Loucy (cell line): ENCODE data around the gene NHEJ1.

Experiments
- H2AFZ ChIP-seq: fragments of 200-600 bp; sonication (generic); 2 replicates; pipeline ENCODE4 v1.6.0; 2016; ENCODE audit warnings: antibody characterized with exemption, mild to moderate bottlenecking, low read length, moderate library complexity
- H3F3A ChIP-seq: fragments of 200-600 bp; 2 replicates; pipeline ENCODE4 v1.6.0; 2016; ENCODE audit warnings: antibody characterized with exemption, low read depth, mild to moderate bottlenecking
- H3K27me3 ChIP-seq: fragments of 200-600 bp; sonication (generic); 2 replicates; pipeline ENCODE4 v1.6.1; 2014; ENCODE audit warnings: low read length, mild to moderate bottlenecking; ENCODE audit not compliant: insufficient read depth, poor library complexity, severe bottlenecking
- H3K36me3 ChIP-seq: fragments of 200-600 bp; sonication (generic); 2 replicates; pipeline ENCODE4 v1.6.1; 2016; ENCODE audit warnings: low read length; ENCODE audit not compliant: insufficient read depth
- H3K4me1 ChIP-seq: fragments of 200-600 bp; sonication (generic); 2 replicates; pipeline ENCODE4 v1.5.1; 2014; ENCODE audit warnings: low read length, mild to moderate bottlenecking; ENCODE audit not compliant: insufficient read depth, poor library complexity, severe bottlenecking
- H3K4me2 ChIP-seq: fragments of 200-600 bp; sonication (generic); 2 replicates; pipeline ENCODE4 v1.6.0; 2014; ENCODE audit warnings: antibody characterized with exemption, low read length, low read depth, mild to moderate bottlenecking; ENCODE audit not compliant: poor library complexity, severe bottlenecking
- H3K4me3 ChIP-seq: fragments of 200-600 bp; sonication (generic); 2 replicates; pipeline ENCODE4 v1.5.1; 2014; ENCODE audit warnings: low read length, mild to moderate bottlenecking, mixed read lengths; ENCODE audit not compliant: poor library complexity, severe bottlenecking
- H3K79me2 ChIP-seq: fragments of 200-600 bp; sonication (generic); 2 replicates; pipeline ENCODE4 v1.6.1; 2014; ENCODE audit warnings: low read length; ENCODE audit not compliant: insufficient read depth
- H3K9ac ChIP-seq: fragments of 200-600 bp; sonication (generic); 2 replicates; pipeline ENCODE4 v1.6.0; 2014; ENCODE audit warnings: mild to moderate bottlenecking, low read depth, low read length, moderate library complexity; ENCODE audit not compliant: poor library complexity, severe bottlenecking
- H3K9me2 ChIP-seq: fragments of 200-600 bp; sonication (generic); replicated peaks from 2 replicates; pipeline ENCODE4 v1.6.1; 2016; ENCODE audit warnings: low read depth, low read length, mixed read lengths
- H3K9me3 ChIP-seq: fragments of 200-600 bp; sonication (generic); 2 replicates; pipeline ENCODE4 v1.6.1; 2014; ENCODE audit warnings: mild to moderate bottlenecking, antibody characterized with exemption, low read length, low read depth; ENCODE audit not compliant: insufficient read depth
- H4K20me1 ChIP-seq: fragments of 200-600 bp; sonication (generic); 2 replicates; pipeline ENCODE4 v1.6.0; 2014; ENCODE audit warnings: antibody characterized with exemption, low read length, mild to moderate bottlenecking; ENCODE audit not compliant: insufficient read depth, poor library complexity, severe bottlenecking
- CTCF ChIP-seq: fragments of 200-600 bp; sonication (generic); conservative IDR thresholded peaks from 2 replicates; pipeline ENCODE4 v1.5.1; 2014; ENCODE audit warnings: mild to moderate bottlenecking, antibody characterized with exemption, low read length
- EZH2phosphoT487 ChIP-seq: fragments of 200-600 bp; IDR thresholded peaks from 2 replicates; pipeline ENCODE4 v1.6.1; 2018; ENCODE audit warnings: antibody characterized with exemption, mild to moderate bottlenecking, moderate library complexity, borderline replicate concordance

The NHEJ1 gene

GRCh38 chr2:219065484-219065883 lies 95.1 kb downstream of the NHEJ1 start:
- Histone ChIP-seq H2AFZ (no peak overlapping the region), H3K4me3 (no peak overlapping the region), H3K9me2 (no peaks in the 10 kb centered on the region), H4K20me1 (no peaks in the 10 kb centered on the region), H3K9ac (no peak overlapping the region), H3K27me3 (no peaks in the 10 kb centered on the region), H3K9me3 (no peaks in the 10 kb centered on the region), H3K4me2 (no peak overlapping the region), H3K4me1 (no peaks in the 10 kb centered on the region), H3K36me3 (no peaks in the 10 kb centered on the region), H3K79me2 (no peaks in the 10 kb centered on the region), H3F3A (no peaks in the 10 kb centered on the region)
- TF ChIP-seq EZH2phosphoT487 = no peak
- no peak for TF ChIP-seq CTCF

GRCh38 chr2:219062081-219062480 lies 98.5 kb downstream of the NHEJ1 start:
- Histone ChIP-seq H3K9me3 (no peaks in the 10 kb centered on the region), H3K27me3 (no peaks in the 10 kb centered on the region), H4K20me1 (no peaks in the 10 kb centered on the region), H3K4me3 (no peak overlapping the region), H3K4me1 (no peaks in the 10 kb centered on the region), H3K9me2 (no peaks in the 10 kb centered on the region), H3K4me2 (no peak overlapping the region), H3K9ac (no peak overlapping the region), H3F3A (no peaks in the 10 kb centered on the region), H3K79me2 (no peaks in the 10 kb centered on the region), H3K36me3 (no peaks in the 10 kb centered on the region), H2AFZ (no peak overlapping the region)
- TF ChIP-seq EZH2phosphoT487 (no peak), CTCF (no peak)

DNA sequence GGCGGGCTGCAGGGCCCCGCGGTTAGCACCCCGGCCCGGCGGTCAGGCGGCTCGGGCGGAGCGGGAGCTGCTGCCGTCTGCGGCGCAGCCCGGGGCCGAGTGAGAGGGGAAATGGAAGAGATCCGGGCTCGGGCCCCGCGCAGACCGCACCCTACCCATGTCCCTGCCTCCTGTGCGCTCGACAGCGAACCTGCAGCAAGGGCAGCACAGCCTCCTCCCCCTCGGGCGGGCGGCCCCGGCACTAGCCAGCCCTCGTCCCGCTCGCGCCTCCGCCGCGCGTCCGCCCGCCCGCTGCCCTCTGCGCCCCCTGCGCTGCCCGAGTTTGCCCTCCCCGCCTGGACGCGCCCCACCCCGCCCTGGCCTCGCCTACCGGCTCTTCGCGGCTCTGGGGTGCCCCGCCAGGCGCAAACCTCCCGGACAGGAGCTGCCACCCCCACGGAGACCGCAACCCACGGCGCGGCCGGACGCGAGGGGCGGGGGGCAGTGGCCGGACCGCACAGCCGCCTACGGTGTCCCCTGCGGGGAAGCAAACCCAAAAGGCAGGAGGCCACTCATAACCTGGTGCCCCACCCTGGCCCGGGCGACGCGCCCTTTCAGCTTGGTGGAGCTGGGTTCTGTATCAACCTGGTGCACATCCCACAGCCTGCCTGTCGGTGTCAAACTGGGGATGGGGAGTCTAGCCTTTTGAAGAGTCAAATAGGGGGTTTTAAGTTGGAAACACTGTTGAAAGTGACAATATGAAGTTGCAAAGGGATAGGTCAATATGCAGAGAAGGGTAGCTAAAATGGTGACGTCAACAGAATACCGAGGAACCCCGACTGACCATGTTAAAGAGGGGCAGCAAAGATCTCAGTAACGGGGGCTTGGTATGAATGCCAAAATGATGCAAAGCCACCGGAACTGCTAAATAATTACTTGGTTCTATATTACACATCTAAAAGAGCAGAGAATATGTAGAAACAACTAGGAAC lies 99.5 kb downstream of the NHEJ1 start, which contains the start of gene IHH:
Gene IHH (minus strand): TSS at position 101 of the 971 bp plus-strand sequence. CDS start 454 bp downstream, outside the sequence.
- TF ChIP-seq CTCF (no peak), EZH2phosphoT487 (no peak)
- Histone ChIP-seq H3K27me3 (no peaks in the 10 kb centered on the region), H3K36me3 (no peaks in the 10 kb centered on the region), H3K79me2 (no peaks in the 10 kb centered on the region), H3K9ac (no peak within 1 kb of the TSS), H3K9me3 (no peaks in the 10 kb centered on the region), H3F3A (no peaks in the 10 kb centered on the region), H4K20me1 (no peaks in the 10 kb centered on the region), H3K9me2 (no peaks in the 10 kb centered on the region), H3K4me1 (no peaks in the 10 kb centered on the region), H3K4me2 (no peak within 1 kb of the TSS), H2AFZ (no peak within 1 kb of the TSS), H3K4me3 (no peak within 1 kb of the TSS)
